IPS DF 4.7 (cell line): ENCODE results near the gene MYOZ3.

Experiments used
- DNase-seq: peaks from one replicate; pipeline ENCODE4 v3.0.0-alpha.2; 2013; ENCODE audit warnings: low spot score; ENCODE audit errors: extremely low read depth

The MYOZ3 gene

GRCh38 chr5:150642991-150643710, 17.9 kb upstream of the MYOZ3 start:
- DNase-seq: no peak

DNA sequence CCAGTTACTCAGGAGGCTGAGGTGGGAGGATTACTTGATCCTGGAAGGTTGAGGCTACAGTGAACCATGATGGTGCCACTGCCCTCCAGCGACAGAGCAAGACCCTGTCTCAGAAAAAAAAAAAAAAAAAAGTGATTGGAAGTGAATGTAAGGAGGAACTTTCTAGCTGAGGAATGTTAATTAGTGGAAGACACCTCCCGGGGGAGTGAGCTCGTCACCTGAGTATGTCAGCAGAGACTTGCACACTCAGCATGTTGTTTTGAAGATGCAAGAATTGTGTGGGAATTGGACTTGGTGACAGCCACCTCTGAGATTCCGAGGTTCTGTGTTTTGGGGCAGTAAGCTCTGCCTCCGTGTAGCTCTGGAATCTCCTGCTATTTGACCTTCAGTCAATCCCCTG, 17.0 kb upstream of the MYOZ3 start:
- DNase-seq: no peak

- DNase-seq: no peak
Observed at GRCh38 chr5:150644514-150644913, 16.5 kb upstream of the MYOZ3 start.

- no peak for DNase-seq
Observed at GRCh38 chr5:150645070-150645700, 15.9 kb upstream of the MYOZ3 start.

DNA sequence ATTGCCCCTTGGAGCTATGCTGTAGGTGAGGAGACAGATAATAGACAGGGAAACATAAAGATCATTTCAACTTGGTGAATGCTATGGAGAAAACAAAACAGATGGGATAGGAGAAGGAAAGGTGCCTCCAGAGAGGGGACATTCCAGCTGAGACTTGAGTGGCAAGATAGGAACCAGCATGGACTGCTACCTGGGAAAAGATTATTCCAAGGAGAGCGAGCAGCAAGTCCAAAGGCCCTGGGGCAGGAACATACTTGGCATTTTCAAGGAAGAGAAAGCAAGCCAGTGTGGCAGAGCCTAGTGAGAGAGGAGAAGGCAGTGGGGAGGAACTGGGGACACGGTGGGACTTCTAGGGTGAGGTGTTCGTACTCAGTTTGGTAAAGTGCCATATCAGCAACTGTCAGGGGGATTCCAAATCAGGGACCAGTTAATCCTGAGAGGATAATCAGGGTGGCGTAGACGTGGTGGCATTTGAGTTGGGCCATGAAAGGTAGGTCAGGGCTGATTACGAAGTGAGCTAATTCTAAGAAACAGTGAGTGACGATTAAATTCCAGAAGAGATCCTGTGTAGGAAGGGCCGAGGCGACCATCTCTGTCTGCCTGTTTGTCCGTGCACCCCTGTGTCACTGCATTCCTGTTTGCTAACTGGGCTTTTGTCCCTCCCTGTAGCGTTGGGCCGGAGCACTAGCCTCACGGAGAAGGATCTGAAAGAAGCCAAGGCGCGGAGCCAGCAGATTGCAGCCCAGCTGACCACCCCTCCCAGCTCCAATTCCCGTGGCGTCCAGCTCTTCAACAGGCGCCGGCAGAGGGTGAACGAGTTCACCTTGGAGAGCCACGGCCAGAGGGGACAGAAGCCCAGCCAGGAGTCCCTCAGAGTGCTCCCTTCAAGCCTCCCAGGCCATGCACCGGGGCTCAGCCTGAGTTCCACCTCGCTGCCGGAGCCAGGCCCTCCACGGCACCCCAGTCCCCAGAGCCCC, 13.5 kb upstream of the MYOZ3 start:
- no peak for DNase-seq

- no peak for DNase-seq
Observed at GRCh38 chr5:150648294-150649107, 12.6 kb upstream of the MYOZ3 start.

DNA sequence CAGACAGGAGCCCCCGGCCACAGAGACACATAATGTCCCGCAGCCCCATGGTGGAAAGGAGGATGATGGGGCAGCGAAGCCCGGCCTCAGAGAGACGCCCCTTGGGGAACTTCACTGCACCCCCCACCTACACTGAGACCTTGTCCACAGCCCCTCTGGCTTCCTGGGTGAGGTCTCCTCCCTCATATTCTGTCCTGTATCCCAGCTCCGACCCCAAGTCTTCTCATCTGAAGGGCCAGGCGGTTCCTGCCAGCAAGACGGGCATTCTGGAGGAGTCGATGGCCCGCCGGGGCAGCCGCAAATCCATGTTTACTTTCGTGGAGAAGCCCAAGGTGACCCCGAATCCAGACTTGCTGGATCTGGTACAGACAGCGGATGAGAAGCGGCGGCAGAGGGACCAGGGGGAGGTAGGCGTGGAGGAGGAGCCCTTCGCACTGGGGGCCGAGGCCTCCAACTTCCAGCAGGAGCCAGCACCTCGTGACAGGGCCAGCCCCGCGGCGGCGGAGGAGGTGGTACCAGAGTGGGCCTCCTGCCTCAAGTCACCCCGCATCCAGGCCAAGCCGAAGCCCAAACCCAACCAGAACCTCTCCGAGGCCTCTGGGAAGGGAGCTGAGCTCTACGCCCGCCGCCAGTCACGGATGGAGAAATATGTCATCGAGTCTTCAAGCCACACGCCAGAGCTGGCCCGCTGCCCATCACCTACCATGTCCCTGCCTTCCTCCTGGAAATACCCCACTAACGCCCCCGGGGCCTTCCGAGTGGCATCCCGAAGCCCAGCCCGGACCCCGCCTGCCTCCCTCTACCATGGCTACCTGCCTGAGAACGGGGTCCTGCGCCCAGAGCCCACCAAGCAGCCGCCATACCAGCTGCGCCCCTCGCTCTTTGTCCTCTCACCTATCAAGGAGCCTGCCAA, 11.7 kb upstream of the MYOZ3 start:
- DNase-seq: no peak

DNA sequence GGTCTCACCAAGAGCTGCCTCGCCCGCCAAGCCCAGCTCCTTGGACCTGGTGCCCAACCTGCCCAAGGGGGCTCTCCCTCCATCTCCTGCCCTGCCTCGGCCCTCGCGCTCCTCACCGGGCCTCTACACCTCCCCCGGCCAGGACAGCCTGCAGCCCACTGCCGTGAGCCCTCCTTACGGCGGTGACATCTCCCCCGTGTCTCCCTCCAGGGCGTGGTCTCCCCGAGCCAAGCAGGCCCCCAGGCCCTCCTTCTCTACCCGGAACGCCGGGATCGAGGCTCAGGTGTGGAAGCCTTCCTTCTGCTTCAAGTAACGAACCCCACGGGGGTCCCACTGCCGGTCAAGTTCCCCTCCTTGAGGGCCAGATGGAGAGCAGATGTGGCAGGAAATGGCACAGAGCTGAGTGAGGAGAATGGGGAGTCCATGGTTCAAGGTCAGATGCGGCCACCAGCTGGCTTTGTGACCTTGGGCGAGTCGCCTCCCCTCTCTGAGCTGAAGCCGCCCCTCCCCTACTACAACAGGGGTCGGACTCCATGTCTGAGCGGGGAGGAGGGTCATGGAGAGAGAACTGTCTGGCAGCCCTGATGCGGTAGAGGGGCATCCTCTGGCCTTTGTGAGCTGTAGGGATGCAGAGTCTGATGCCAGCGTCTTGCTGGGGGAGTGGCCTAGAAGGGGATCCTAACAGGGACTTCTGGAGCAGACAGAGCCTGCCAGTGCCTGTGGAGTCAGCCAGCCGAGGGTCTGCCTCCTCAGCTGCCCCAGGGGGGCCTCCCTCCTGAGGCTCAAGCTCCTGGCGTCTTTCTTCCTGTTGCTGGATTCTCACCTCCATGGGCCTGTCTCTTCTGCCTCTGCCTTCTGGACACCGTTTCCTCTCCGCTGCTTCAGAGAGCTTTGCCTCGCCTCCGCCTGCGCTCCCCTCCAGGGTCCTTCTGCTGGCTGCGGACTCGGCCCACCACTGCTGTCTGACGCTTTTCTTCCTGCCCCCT, 10.7 kb upstream of the MYOZ3 start:
- no peak for DNase-seq

DNA sequence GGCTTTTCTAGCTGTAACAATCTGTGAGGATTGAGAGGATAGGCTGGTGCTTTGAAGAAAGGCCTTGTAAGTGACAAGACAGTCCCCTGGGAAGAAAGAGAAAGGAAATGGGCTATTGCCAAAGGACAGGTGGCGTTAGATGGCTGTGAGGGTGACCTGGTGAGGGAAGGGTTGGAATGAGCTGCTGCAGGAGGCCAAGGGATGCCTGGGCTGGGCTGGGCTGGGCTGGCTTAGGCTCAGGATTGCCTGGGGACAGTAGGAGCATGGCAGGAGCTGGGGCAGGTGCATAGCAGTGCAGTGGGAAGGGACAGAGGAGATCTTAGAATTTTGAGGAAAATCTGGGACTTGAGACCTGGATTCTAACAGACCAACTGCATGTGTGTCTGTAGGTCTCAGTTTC, 9.7 kb upstream of the MYOZ3 start:
- DNase-seq: no peak

DNA sequence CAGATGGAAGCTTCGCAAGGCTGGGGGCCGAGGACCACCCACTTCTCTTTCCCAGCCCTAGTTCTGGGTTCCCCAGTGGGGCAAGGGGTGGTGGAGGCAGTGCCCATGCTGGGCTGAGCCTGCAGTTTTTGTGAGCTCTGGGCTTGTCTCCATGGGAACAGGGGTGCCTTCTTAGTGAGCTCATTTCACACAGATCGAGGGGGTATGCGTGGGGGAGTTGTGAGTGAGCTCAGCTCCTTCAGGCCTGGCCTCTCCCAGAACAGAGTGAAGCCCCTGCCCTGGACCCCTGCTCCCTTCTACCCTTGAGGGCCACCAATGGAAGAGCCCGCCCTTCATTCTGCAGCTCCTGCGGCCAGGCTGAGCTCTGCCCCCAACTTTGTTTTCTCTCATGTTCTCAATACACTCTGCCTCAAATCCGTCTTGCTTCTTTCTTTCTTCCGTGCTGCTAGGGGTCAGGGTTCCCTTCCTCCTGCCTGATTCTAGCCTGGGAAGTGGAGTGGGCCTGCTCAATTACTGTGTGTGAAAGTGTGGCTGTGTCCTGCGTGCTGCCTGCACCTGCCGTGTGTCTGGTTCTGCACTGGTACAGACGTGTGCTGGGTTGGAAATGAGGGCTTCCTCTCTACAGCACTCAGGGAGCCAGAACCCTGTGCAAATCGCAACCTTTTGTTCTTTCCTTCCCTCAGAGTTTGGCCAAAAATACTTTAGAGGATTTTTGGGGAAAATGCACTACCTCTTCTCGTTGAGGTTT, 9.0 kb upstream of the MYOZ3 start:
- DNase-seq: no peak

GRCh38 chr5:150653145-150653761, 7.8 kb upstream of the MYOZ3 start:
- DNase-seq: no peak

- DNase-seq: no peak
Observed at GRCh38 chr5:150653762-150654556, 7.1 kb upstream of the MYOZ3 start.

- no peak for DNase-seq
Observed at GRCh38 chr5:150655221-150655620, 5.8 kb upstream of the MYOZ3 start.

DNA sequence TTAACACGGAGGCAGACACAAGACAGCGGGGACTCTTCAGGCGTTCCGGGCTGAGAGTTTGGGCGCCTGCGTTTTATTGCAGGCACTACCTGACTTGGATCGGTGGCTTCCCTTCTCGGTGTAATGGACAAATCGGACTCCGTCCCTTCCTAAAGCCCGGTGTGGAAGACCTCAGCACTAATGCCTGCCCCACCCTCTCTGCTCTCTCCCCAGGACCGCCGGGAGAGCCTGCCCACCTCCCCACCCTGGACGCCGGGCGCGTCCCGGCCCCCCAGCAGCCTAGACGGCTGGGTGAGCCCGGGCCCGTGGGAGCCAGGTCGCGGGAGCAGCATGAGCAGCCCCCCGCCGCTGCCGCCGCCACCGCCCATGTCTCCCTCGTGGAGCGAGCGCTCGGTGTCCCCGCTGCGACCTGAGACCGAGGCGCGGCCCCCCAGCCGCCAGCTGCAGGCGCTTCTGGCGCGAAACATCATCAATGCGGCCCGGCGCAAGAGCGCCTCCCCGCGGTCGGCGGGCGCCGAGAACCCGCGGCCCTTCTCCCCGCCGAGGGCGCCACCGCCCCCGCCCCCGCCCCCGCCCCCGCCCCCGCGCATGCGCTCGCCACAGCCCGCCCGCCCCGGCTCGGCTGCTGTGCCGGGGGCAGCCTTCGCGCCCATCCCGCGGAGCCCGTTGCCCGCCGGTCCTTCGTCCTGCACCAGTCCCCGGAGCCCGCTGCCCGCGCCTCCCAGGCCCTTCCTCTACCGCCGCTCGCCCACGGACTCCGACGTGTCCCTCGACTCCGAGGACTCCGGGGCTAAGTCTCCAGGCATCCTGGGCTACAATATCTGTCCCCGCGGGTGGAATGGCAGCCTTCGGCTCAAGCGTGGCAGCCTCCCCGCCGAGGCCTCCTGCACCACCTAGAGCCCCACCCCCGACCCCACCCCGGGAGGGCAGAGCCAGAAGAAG, 4.6 kb upstream of the MYOZ3 start:
- DNase-seq: no peak

GRCh38 chr5:150658121-150658520, 2.9 kb upstream of the MYOZ3 start:
- DNase-seq: no peak

GRCh38 chr5:150658699-150659265, 2.3 kb upstream of the MYOZ3 start:
- DNase-seq: no peak
